GM18868 (cell line): ENCODE measurements around the gene ZBTB37.
"Not testable (repeated sequence)": the region's sequence is repeated elsewhere in the genome, so short reads cannot be mapped to it uniquely, and the experiment has no call there.

ENCODE experiments used
- ATAC-seq: cut with Tn5 transposase; IDR thresholded peaks from one replicate; pipeline ENCODE4 v1.9.1; 2021; ENCODE audit warnings: mild to moderate bottlenecking, moderate library complexity; ENCODE audit not compliant: unreplicated experiment

The ZBTB37 gene

GRCh38 chr1:173864179-173864867 is 3.9 kb upstream of the ZBTB37 start:
- ATAC-seq: no peak

DNA sequence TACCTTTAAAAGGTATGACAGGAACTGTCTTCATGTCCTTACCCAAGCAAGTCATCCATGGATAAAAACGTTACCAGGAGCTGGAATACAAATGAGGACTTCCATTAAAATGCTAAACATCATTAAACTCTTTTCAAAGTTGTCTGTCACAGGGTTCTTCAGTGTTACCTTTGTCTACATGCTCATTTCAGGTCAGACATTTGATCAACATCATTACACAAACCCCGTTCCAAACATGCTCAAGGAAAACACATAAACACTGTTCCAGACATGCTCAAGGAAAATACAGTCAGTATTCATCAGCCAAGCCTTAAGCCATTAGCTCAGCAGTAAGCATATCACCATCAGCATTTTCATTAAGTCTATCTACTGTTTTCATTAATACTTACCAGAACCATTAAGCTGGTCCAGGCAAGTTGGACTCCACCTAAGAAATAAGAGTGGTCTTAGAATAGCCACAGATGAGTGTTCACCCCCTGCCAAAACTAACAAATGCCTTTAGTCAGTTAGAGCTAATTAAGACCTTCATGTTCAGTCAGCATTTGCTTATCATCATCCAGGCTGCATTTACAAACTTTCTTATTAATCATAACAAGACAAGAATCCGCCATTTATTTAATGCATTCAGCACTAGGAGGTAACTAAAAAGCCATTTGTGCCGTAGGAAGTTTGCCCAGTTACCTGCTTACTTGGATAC is 2.6 kb upstream of the ZBTB37 start:
- no peak for ATAC-seq

GRCh38 chr1:173866413-173867115 is 1.6 kb upstream of the ZBTB37 start:
- no peak for ATAC-seq

- ATAC-seq: peak; percentile 1
Observed at GRCh38 chr1:173867141-173867752, 933 bp upstream of the ZBTB37 start.

- peak; percentile 79 for ATAC-seq
Observed at GRCh38 chr1:173867753-173868265, 371 bp upstream of the ZBTB37 start, which contains the start of gene GAS5. GAS5 (minus strand) TSS chr1:173867989.

DNA sequence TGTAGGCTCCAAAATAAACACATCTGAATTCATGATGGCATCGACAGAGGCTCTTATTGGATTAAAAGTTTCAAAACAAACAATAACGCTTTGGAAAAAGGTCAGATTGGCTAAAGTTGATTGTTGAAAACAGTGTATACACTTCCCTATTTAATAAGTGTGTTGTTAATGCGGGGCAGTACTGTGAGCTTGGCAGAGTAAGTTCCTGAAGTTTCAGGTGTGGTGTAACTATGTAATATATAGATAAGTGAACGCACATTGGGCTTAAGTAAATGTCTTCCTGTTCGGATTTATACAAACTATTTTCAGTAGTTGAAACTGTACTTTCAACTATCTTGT is 810 bp downstream of the ZBTB37 start:
- ATAC-seq: no peak

DNA sequence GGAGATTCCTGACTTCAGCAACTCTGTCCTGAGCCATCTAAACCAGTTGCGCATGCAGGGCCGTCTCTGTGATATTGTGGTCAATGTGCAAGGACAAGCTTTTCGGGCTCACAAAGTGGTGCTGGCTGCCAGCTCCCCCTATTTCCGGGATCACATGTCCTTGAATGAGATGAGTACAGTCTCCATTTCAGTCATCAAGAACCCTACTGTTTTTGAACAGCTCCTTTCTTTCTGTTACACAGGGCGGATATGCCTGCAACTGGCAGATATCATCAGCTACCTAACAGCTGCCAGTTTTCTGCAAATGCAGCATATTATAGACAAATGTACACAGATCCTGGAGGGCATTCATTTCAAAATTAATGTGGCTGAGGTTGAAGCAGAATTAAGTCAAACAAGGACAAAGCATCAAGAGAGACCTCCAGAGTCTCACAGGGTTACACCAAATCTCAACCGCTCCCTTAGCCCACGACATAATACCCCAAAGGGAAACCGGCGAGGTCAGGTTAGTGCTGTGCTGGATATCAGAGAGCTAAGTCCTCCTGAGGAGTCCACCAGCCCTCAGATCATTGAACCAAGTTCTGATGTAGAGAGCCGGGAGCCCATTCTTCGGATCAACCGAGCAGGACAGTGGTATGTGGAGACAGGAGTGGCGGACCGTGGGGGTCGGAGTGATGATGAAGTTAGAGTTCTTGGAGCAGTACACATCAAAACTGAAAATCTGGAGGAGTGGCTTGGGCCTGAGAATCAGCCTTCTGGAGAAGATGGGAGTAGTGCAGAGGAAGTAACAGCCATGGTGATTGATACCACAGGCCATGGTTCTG is 2.3 kb downstream of the ZBTB37 start:
- no peak for ATAC-seq

GRCh38 chr1:173871091-173871490 is 2.9 kb downstream of the ZBTB37 start:
- no peak for ATAC-seq

DNA sequence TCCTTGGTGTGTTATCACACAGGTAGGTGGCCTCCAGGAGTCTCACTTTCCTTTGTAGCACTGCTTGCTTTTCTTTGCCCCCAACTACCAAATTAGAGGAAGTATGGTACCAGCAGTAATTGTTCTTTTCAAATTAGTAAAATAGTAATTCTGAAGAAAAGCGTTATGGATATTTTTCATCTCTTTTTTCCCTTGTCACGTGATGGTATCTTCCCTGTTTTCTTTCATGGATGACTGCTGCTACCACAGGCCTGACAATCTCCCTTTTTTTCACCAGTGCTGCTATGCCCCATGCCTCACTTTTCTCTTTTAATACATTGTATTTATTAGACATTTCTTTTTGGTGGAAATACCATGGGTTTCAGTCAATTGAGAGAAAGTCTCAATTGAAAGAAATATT is 3.3 kb downstream of the ZBTB37 start:
- ATAC-seq: no peak

- no peak for ATAC-seq
Observed at GRCh38 chr1:173876732-173877131, 8.6 kb downstream of the ZBTB37 start.

- ATAC-seq: no peak
Observed at GRCh38 chr1:173878251-173878650, 10.1 kb downstream of the ZBTB37 start.

DNA sequence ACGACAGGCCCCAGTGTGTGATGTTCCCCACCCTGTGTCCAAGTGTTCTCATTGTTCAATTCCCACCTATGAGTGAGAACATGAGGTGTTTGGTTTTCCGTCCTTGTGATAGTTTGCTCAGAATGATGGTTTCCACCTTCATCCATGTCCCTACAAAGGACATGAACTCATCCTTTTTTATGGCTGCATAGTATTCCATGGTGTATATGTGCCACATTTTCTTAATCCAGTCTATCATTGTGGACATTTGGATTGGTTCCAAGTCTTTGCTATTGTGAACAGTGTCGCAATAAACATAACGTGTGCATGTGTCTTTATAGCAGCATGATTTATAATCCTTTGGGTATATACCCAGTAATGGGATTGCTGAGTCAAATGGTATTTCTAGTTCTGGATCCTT is 12.9 kb downstream of the ZBTB37 start:
- not testable (repeated sequence) for ATAC-seq

DNA sequence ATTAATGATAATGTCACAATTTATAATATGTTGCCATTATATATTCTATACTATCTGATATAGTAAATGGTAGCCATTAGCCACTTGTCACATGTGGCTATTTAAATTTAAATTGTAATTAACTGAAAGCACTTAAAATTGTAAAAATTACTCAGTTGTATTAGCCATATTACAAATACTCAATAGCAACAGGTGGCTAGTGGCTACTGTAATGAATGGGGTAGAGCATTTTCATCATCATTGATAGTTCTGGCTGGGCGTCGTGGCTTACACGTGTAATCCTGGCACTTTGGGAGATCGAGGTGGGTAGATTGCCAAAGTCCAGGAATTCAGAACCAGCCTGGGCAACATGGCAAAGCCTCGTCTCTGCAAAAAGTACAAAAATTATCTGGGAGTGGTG is 16.5 kb downstream of the ZBTB37 start:
- no peak for ATAC-seq

- ATAC-seq: no peak
Observed at GRCh38 chr1:173886746-173887611, 18.8 kb downstream of the ZBTB37 start.

DNA sequence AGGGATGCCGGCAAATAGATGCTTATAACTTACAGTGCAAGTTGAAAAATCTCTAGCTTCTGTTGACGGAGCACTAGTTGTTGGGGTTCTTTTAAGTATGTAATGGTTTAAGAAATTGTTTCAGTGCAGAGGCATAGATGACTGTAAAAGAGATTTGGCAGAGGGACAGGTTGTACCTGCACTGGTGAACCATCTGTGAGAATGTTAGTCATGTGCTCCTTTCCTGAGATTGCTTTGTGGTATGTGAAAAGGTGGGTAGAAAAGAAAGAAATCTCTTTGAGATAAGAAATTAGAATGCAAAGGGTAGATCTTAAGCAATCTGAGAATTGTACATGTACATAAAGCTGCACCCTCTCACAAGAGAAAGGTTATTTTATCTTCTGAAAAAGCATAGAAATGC is 19.4 kb downstream of the ZBTB37 start:
- no peak for ATAC-seq

DNA sequence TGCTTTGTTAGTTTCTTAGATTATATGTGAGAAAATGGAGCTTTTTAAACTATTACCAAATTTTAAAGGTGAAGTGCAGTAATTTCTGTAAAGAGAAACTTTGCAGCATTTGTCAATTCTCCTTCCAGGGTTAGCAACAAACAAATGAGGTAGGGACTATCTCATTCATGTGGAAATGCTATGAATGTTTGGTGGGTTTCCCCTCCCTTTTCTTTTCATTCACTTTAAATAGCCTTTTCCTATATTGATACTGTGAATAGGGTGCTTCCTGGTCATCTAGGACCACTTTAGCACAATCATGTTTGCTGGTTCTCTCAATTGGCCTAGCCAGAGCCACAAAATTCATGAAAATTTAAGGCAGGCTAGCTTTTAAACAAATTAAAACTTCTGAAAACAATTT is 20.6 kb downstream of the ZBTB37 start:
- no peak for ATAC-seq

DNA sequence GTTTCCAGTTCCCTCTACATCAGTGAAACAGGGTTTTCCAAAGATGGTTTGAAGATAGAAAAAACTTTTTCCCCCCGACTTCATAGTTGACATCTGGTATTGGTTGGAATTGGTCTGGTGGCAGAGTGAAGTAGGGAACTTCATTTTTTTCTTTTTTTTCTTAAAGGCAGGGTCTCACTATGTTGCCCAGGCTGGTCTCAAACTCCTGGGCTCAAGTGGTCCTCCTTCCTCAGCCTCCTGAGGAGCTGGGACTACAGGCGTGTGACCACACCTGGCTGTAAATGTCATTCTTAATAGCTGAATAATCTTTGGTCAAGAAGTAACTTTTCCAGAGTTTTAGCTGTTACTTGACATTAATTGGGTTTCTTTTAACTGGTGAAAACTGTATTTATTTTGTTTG is 21.7 kb downstream of the ZBTB37 start:
- ATAC-seq: no peak

DNA sequence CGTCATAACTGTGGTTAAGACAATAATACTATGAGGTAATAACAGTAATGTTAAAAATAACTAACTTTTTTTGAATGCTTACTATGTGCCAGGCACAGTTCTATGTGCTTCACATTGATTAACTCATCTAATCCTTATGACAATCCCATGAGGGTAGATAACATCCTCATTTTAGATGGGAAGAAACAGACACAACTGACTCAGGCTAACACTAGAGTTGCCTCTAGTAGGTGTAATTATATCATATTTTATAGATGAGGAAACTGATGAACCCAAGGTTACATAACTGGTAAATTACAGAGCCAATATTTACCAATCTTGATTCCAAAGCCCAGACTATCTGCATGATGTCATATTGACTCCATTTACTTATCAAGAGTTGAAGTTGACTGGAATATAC is 25.4 kb downstream of the ZBTB37 start:
- ATAC-seq: no peak

DNA sequence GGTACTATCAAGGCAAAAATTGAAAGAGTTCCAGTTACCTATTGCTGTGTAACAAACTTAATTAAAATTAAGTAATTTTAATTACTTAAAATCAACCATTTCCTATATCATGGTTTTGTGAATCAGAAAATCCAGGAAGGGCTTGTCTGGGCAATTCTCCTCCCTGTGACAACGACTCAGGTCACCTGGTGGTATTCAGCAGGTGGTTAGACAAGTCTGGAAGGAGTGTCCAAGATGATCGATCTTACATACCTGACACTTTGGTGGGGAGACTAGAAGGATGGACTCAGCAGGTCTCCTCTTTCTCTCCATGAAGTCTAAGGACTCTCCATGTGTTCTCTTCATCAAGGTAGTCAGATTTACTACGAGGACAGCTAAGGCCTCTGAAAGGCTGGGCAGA is 26.0 kb downstream of the ZBTB37 start:
- no peak for ATAC-seq

DNA sequence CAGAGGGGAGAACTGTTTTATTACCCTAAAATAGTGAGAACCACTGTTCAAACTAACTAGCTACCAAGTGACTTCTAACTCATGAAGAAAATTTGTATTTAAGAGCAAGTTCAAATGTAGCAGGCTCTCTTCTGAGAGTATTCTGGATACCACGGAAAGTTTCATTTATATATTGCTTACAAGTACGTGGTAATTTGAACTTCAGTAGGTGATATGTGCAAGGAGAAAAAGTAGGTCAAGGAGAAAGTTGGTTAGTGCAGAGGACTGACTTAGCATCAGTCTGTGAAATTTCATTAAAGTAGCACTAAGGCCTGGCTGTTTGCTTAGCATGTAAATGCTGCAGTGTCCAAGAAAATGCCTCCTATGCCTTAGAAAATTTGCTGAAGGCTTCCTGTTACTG is 32.2 kb downstream of the ZBTB37 start:
- no peak for ATAC-seq
